K562 (cell line): ENCODE data around the gene PCDHGA7. TPM values are rescaled to one million over a fixed set of nuclear protein-coding genes. Genes with fewer than 3 reads are reported as not detected.
"Not testable (repeated sequence)": the region's sequence is repeated elsewhere in the genome, so short reads cannot be mapped to it uniquely, and the experiment has no call there.

Source experiments
- ATAC-seq: fragments of 200-7000 bp; cut with Tn5 transposase; 3 replicates; pipeline ENCODE4 v1.9.1; 2020; ENCODE audit warnings: moderate library complexity
- BruUV-seq: library from RNA; stranded (reverse); fragments of 400-500 nt; replicated peaks from 2 replicates; lab custom pipeline; 2021; lab: Mats Ljungman, UMichigan
- CTCF ChIA-PET: fragments of 300-600 bp; formaldehyde crosslinking; extraction: SDS; loops from one replicate; lab custom pipeline; 2021; ENCODE audit warnings: low intra/inter-chr PET ratio; lab: Yijun Ruan, JAX
- POLR2A ChIA-PET: fragments of 300-600, 350-650 bp; sonication (Branson Sonifier 250); formaldehyde crosslinking; extraction: SDS; loops from one replicate; lab custom pipeline; 2021; ENCODE audit warnings: antibody characterized with exemption, inconsistent platforms; lab: Yijun Ruan, JAX
- DNase-seq, 4 experiments: peaks; one replicate each; pipeline versions ENCODE4 v3.0.0 to v3.0.0-alpha.2; 2011 to 2018; ENCODE audit warnings: low spot score in 3 of 4, mixed read lengths in 3 of 4; ENCODE audit errors: extremely low read depth in 1 of 4
- FAIRE-seq: peaks from 2 replicates; lab custom pipeline; 2011; peaks lifted over from hg19 to GRCh38; lab: Jason Lieb, UNC
- H2AFZ ChIP-seq: 2 replicates; pipeline ENCODE4 v1.6.0; 2011; ENCODE audit warnings: low read depth, low read length, control low read depth, inconsistent platforms
- H3K27ac ChIP-seq: fragments of 200-600 bp; 3 replicates; pipeline ENCODE4 v1.8.0; 2011; ENCODE audit warnings: low read depth, mild to moderate bottlenecking, control low read depth, inconsistent platforms, low read length, moderate library complexity, mixed read lengths; ENCODE audit errors: extremely low read depth
- H3K27me3 ChIP-seq, 2 experiments: fragments of 300-600 bp in 1 of 2; 2 replicates in 1 of 2; 3 replicates in 1 of 2; pipeline versions ENCODE4 v1.6.0 to v1.8.0; 2011; ENCODE audit warnings: inconsistent platforms in 2 of 2, low read length in 2 of 2, mild to moderate bottlenecking in 1 of 2, mixed read lengths in 1 of 2, moderate library complexity in 1 of 2; ENCODE audit not compliant: control insufficient read depth in 2 of 2, insufficient read depth in 2 of 2
- H3K36me3 ChIP-seq: fragments of 300-600 bp; 3 replicates; pipeline ENCODE4 v1.8.0; 2011; ENCODE audit warnings: mild to moderate bottlenecking, low read length, inconsistent platforms; ENCODE audit not compliant: control insufficient read depth, insufficient read depth
- H3K4me1 ChIP-seq, 2 experiments: fragments of 200-600 bp in 1 of 2; replicated peaks in 1 of 2; 2 replicates in 1 of 2; 3 replicates in 1 of 2; pipeline versions ENCODE4 v1.5.1 to v1.8.0; 2011; ENCODE audit warnings: inconsistent platforms in 2 of 2, low read length in 2 of 2, mild to moderate bottlenecking in 1 of 2, mixed read lengths in 1 of 2, moderate library complexity in 1 of 2; ENCODE audit not compliant: control insufficient read depth in 2 of 2, insufficient read depth in 2 of 2
- H3K4me2 ChIP-seq: 2 replicates; pipeline ENCODE4 v1.6.1; 2011; ENCODE audit warnings: low read length, control low read depth, inconsistent platforms, mixed read lengths; ENCODE audit not compliant: insufficient read depth
- H3K4me3 ChIP-seq: fragments of 200-600 bp; sonication (generic), shearing (Covaris generic); 2 replicates; pipeline ENCODE4 v1.5.1; 2016; ENCODE audit warnings: control low read depth, inconsistent platforms
- H3K79me2 ChIP-seq: fragments of 200-600 bp; 3 replicates; pipeline ENCODE4 v1.8.0; 2011; ENCODE audit warnings: low read length, inconsistent platforms; ENCODE audit not compliant: control insufficient read depth, insufficient read depth
- H3K9ac ChIP-seq, 2 experiments: 2 replicates each; pipeline versions ENCODE4 v1.6.0 to v1.6.1; 2011; ENCODE audit warnings: low read depth in 2 of 2, low read length in 2 of 2, control low read depth in 1 of 2, inconsistent platforms in 1 of 2, mild to moderate bottlenecking in 1 of 2, mixed read lengths in 1 of 2; ENCODE audit not compliant: insufficient read depth in 1 of 2
- H3K9me1 ChIP-seq: one replicate; pipeline ENCODE4 v1.6.0; 2011; ENCODE audit warnings: inconsistent platforms, mild to moderate bottlenecking, low read length, moderate library complexity; ENCODE audit not compliant: control insufficient read depth, insufficient read depth
- H3K9me3 ChIP-seq: replicated peaks from 2 replicates; pipeline ENCODE4 v1.5.1; 2011; ENCODE audit warnings: low read depth, low read length, inconsistent platforms; ENCODE audit not compliant: control insufficient read depth, insufficient read depth
- H4K20me1 ChIP-seq: replicated peaks from 2 replicates; pipeline ENCODE4 v1.6.1; 2011; ENCODE audit warnings: low read length, inconsistent platforms, mixed read lengths; ENCODE audit not compliant: control insufficient read depth, insufficient read depth
- HDAC6 ChIP-seq: IDR thresholded peaks from 2 replicates; pipeline ENCODE4 v1.6.1; 2012; ENCODE audit warnings: low read depth, mild to moderate bottlenecking, control low read depth, inconsistent platforms, low read length, moderate library complexity
- REST ChIP-seq, 2 experiments: fragments of 450-650 bp; formaldehyde crosslinking in 1 of 2; IDR thresholded peaks; 2 replicates each; pipeline versions ENCODE4 v1.4.0 to v1.6.1; 2014 to 2020; ENCODE audit warnings: mild to moderate bottlenecking in 2 of 2, borderline replicate concordance in 1 of 2, low read depth in 1 of 2
- SMARCB1 ChIP-seq: IDR thresholded peaks from 2 replicates; pipeline ENCODE4 v1.6.1; 2011; ENCODE audit warnings: improper control_type of control experiment, low read depth; ENCODE audit not compliant: insufficient read length
- WGBS: fragments of 100-300 bp; shearing (Covaris generic); methylation state at CpG from one replicate; pipeline ENCODE4 v1.1.6; 2016; ENCODE audit warnings: low coverage, mixed read lengths; ENCODE audit not compliant: insufficient coverage; ENCODE audit errors: missing lambda C conversion rate; 5-methylcytosine and 5-hydroxymethylcytosine counted together
- in situ Hi-C: fragments of 300-500 bp; cut with MboI; formaldehyde crosslinking; loops from 4 replicates; pipeline ENCODE4 v1.15.0; 2018; ENCODE audit warnings: inconsistent platforms, mixed read lengths
- intact Hi-C: fragments of 100-400 bp; cut with micrococcal nuclease; formaldehyde crosslinking; loops from 2 replicates; pipeline ENCODE4 v1.14.2; 2022
- polyA plus RNA-seq, 8 experiments: library from polyadenylated mRNA; depleted of rRNA in 4 of 8; stranded (reverse) in 5 of 8; unstranded in 3 of 8; fragments of >200 nt; fragmentation: Nextera tagmentation in 2 of 8; fragmentation: Illumina TruSeq in 1 of 8; extraction: Ambion mirVana in 2 of 8; extraction: Trizol in 1 of 8; gene quantifications; 2 replicates each; pipeline versions ENCODE4 v1.2.1 to v1.2.3, GENCODE V29; 2011 to 2014; ENCODE audit warnings: inconsistent platforms in 1 of 8, missing spikeins in 1 of 8
- total RNA-seq, 7 experiments: library from RNA; depleted of rRNA in 6 of 7; stranded (reverse); fragments of >200 nt in 6 of 7; fragmentation: Illumina TruSeq in 2 of 7; extraction: Trizol in 2 of 7; gene quantifications; 2 replicates each; pipeline versions ENCODE4 v1.2.1 to v1.2.3, GENCODE V29; 2011 to 2021; ENCODE audit warnings: low replicate concordance in 1 of 7

The PCDHGA7 gene
- total and polyA plus RNA-seq, 9 of the 15 experiments (the other 6 are each of a cell fraction or from before 2014, with no cell fraction given), result 0.03 to 0.11 (median 0.06) TPM; not detected in 5

GRCh38 chr5:141413540-141414069, 31.1 kb downstream of the PCDHGA7 start:
- intact Hi-C loops, result loop anchor here (5.0 kb wide), 1 partner anchor 109 kb away; no protein-coding TSS in a partner anchor

GRCh38 chr5:141414548-141415274, 32.2 kb downstream of the PCDHGA7 start:
- intact Hi-C loops, result loop anchor here (5.0 kb wide), 1 partner anchor 108 kb away; no protein-coding TSS in a partner anchor
- WGBS, result 10% methylated on average over 32 of the region's 46 CpGs
- Histone ChIP-seq H3K4me1 (peaks cover 0 to 29% of the 10 kb centered on the region in 2 experiments; a peak in 2 of 5 replicates), H3K27me3 (peaks cover 7 to 36% of the 10 kb centered on the region in 2 experiments; a peak in 4 of 5 replicates)
- BruUV-seq; in situ Hi-C loops; H3K36me3 ChIP-seq; H2AFZ ChIP-seq; FAIRE-seq; H4K20me1 ChIP-seq; DNase-seq; H3K9ac ChIP-seq; H3K27ac ChIP-seq; H3K4me3 ChIP-seq; H3K9me1 ChIP-seq; H3K9me3 ChIP-seq; ATAC-seq; TF ChIP-seq REST (CRISPR knock-in tag; IDR thresholded peaks at IDR 0.05; ENCODE audit: low read depth): not testable (repeated sequence)
- ChIA-PET POLR2A (interaction anchor here (0.8 kb wide), 1 partner anchor 101 kb away, joined by 3 read pairs; no protein-coding TSS in a partner anchor), CTCF (interaction anchor here (0.6 to 0.8 kb wide), 2 partner anchors 76 to 146 kb away, joined by 3 to 4 read pairs; no protein-coding TSS in a partner anchor)
- 0 out of 2 replicates have a peak, but pooled peaks have one; percentile 3 for TF ChIP-seq REST (IDR thresholded peaks at IDR 0.05; ENCODE audit: borderline replicate concordance)
- TF ChIP-seq, all 486 proteins: peak for 1; not testable (repeated sequence) for 485
- H3K4me2 ChIP-seq, H3K79me2 ChIP-seq: not testable (repeated sequence)

More at GRCh38 chr5:141413540-141414069, 31.1 kb downstream of the PCDHGA7 start:
- H3K36me3 ChIP-seq, result no peaks in the 10 kb centered on the region
- peaks cover 7 to 33% of the 10 kb centered on the region in 2 experiments; a peak in 4 of 5 replicates for H3K27me3 ChIP-seq
- peaks cover 0 to 27% of the 10 kb centered on the region in 2 experiments; a peak in 2 of 5 replicates for H3K4me1 ChIP-seq
- TF ChIP-seq SMARCB1 (no peak), HDAC6 (no peak)
- H3K9ac ChIP-seq, result no peak overlapping the region
- no peaks in the 10 kb centered on the region for H3K79me2 ChIP-seq
- in situ Hi-C loops, result no loop called here
- ChIA-PET POLR2A (interaction anchor here (0.8 to 1.9 kb wide), 3 partner anchors 8 to 262 kb away, joined by 4 to 7 read pairs (median 4); partner anchors contain the start of gene PCDHGA11), CTCF (interaction anchor here (0.6 to 1.5 kb wide), 3 partner anchors 125 to 400 kb away, joined by 3 to 4 read pairs (median 3); no protein-coding TSS in a partner anchor)
- H3K4me2 ChIP-seq, result peak overlapping the region; percentile 21
- H4K20me1 ChIP-seq, result no peaks in the 10 kb centered on the region
- 0 out of 2 replicates have a peak overlapping the region, but pooled peaks have one; percentile 21 for H3K4me3 ChIP-seq
- DNase-seq, result no peak
- peak overlapping the region; percentile 69; the same call in 1 of the 2 replicates for H2AFZ ChIP-seq
- WGBS, result 9% methylated on average over 25 of the region's 25 CpGs
- H3K27ac ChIP-seq, result no peak overlapping the region
- H3K9me3 ChIP-seq, result no peaks in the 10 kb centered on the region; the same call in 1 of the 2 replicates
- BruUV-seq, result no TSS peak
- no peak for ATAC-seq
- H3K9me1 ChIP-seq, result no peaks in the 10 kb centered on the region
- no peak for FAIRE-seq
